HepG2 (cell line): Measurements from ENCODE around the gene TMBIM1.

ENCODE experiments used
- AHDC1 ChIP-seq: sonication (generic); formaldehyde crosslinking; IDR thresholded peaks from 2 replicates; pipeline ENCODE4 v1.5.1; 2020; ENCODE audit warnings: mild to moderate bottlenecking, missing genetic modification reagents, borderline replicate concordance
- CHCHD3 ChIP-seq: sonication (generic); formaldehyde crosslinking; IDR thresholded peaks from 2 replicates; pipeline ENCODE4 v1.8.0; 2022; ENCODE audit warnings: mild to moderate bottlenecking, missing genetic modification reagents, moderate library complexity
- EZH2 ChIP-seq: conservative IDR thresholded peaks from 2 replicates; pipeline ENCODE4 v1.6.1; 2012; ENCODE audit warnings: mild to moderate bottlenecking, low read depth, low read length, moderate library complexity
- IRF2 ChIP-seq: IDR thresholded peaks from 2 replicates; pipeline ENCODE4 v1.6.1; 2018; ENCODE audit warnings: missing genetic modification reagents, missing compliant biosample characterization
- NFYB ChIP-seq: sonication (generic); formaldehyde crosslinking; IDR thresholded peaks from 2 replicates; pipeline ENCODE4 v1.4.0; 2020; ENCODE audit warnings: missing genetic modification reagents
- NR3C1 ChIP-seq: sonication (generic); formaldehyde crosslinking; IDR thresholded peaks from 2 replicates; pipeline ENCODE4 v1.4.0; 2020; ENCODE audit warnings: missing genetic modification reagents
- POLR2A ChIP-seq, 2 experiments: IDR thresholded peaks; 2 replicates each; pipeline ENCODE4 v1.6.1; 2011; ENCODE audit warnings: low read depth in 2 of 2, low read length in 2 of 2, mild to moderate bottlenecking in 1 of 2, moderate library complexity in 1 of 2; ENCODE audit not compliant: insufficient read depth in 1 of 2
- PREB ChIP-seq: sonication (generic); formaldehyde crosslinking; IDR thresholded peaks from 2 replicates; pipeline ENCODE4 v1.4.0; 2020; ENCODE audit warnings: missing genetic modification reagents
- SAP130 ChIP-seq: IDR thresholded peaks from 2 replicates; pipeline ENCODE4 v1.6.1; 2016; ENCODE audit warnings: low read depth
- ZNF101 ChIP-seq: sonication (generic); formaldehyde crosslinking; IDR thresholded peaks from 2 replicates; pipeline ENCODE4 v1.4.0; 2020; ENCODE audit warnings: mild to moderate bottlenecking, low read depth, missing genetic modification reagents, borderline replicate concordance
- ZNF343 ChIP-seq: sonication (generic); formaldehyde crosslinking; IDR thresholded peaks from 2 replicates; pipeline ENCODE4 v1.4.0; 2020; ENCODE audit warnings: mild to moderate bottlenecking, missing genetic modification reagents
- TF ChIP-seq, protein P1 (sequence below): sonication (generic); formaldehyde crosslinking; IDR thresholded peaks from 2 replicates; pipeline ENCODE4 v1.5.0; 2020; ENCODE audit warnings: mild to moderate bottlenecking, missing genetic modification reagents, moderate library complexity
- TF ChIP-seq, protein P2 (sequence below), 2 experiments: IDR thresholded peaks; 2 replicates each; pipeline ENCODE4 v1.6.1; 2011 to 2012; ENCODE audit warnings: low read length in 2 of 2, borderline replicate concordance in 1 of 2, low read depth in 1 of 2, mild to moderate bottlenecking in 1 of 2, moderate library complexity in 1 of 2

DNA sequence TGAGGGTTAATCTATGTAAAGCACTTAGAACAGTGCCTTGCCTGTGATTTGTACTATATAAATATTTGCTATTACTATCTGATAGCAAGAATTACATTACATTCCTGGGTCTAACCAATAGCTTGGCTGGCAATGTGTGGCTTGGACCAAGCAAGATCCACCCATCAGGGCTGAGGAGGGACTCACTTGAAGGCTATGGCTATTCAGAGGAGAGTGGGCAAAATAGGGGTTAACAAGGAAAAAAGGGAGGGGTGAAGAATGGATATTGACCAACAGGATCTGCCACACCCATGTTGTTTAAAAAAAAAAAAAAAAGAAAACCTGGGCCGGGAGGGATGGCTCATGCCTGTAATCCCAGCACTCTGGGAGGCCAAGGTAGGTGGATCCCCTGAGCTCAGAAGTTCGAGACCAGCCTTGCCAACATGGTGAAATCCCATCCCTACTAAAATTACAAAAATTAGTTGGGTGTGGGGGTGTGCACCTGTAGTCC is 20.0 kb upstream of the TMBIM1 start:
- TF ChIP-seq, protein P1, sequence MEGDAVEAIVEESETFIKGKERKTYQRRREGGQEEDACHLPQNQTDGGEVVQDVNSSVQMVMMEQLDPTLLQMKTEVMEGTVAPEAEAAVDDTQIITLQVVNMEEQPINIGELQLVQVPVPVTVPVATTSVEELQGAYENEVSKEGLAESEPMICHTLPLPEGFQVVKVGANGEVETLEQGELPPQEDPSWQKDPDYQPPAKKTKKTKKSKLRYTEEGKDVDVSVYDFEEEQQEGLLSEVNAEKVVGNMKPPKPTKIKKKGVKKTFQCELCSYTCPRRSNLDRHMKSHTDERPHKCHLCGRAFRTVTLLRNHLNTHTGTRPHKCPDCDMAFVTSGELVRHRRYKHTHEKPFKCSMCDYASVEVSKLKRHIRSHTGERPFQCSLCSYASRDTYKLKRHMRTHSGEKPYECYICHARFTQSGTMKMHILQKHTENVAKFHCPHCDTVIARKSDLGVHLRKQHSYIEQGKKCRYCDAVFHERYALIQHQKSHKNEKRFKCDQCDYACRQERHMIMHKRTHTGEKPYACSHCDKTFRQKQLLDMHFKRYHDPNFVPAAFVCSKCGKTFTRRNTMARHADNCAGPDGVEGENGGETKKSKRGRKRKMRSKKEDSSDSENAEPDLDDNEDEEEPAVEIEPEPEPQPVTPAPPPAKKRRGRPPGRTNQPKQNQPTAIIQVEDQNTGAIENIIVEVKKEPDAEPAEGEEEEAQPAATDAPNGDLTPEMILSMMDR (CRISPR knock-in tag), result no peak
- TF ChIP-seq AHDC1 (no peak; the same call in 1 of the 2 replicates), NFYB (CRISPR knock-in tag) (peak; percentile 22; the same call in 1 of the 2 replicates), NR3C1 (CRISPR knock-in tag) (no peak), ZNF101 (CRISPR knock-in tag) (no peak), PREB (CRISPR knock-in tag) (no peak), SAP130 (CRISPR knock-in tag) (no peak; the same call in 1 of the 2 replicates), POLR2A (IDR thresholded peaks at IDR 0.05; ENCODE audit: insufficient read depth in 1 of 2, low read depth in 2 of 2, low read length in 2 of 2) (no peak), ZNF343 (CRISPR knock-in tag) (no peak), IRF2 (CRISPR knock-in tag) (no peak), EZH2 (no peak), CHCHD3 (CRISPR knock-in tag) (no peak)
- TF ChIP-seq, protein P2, sequence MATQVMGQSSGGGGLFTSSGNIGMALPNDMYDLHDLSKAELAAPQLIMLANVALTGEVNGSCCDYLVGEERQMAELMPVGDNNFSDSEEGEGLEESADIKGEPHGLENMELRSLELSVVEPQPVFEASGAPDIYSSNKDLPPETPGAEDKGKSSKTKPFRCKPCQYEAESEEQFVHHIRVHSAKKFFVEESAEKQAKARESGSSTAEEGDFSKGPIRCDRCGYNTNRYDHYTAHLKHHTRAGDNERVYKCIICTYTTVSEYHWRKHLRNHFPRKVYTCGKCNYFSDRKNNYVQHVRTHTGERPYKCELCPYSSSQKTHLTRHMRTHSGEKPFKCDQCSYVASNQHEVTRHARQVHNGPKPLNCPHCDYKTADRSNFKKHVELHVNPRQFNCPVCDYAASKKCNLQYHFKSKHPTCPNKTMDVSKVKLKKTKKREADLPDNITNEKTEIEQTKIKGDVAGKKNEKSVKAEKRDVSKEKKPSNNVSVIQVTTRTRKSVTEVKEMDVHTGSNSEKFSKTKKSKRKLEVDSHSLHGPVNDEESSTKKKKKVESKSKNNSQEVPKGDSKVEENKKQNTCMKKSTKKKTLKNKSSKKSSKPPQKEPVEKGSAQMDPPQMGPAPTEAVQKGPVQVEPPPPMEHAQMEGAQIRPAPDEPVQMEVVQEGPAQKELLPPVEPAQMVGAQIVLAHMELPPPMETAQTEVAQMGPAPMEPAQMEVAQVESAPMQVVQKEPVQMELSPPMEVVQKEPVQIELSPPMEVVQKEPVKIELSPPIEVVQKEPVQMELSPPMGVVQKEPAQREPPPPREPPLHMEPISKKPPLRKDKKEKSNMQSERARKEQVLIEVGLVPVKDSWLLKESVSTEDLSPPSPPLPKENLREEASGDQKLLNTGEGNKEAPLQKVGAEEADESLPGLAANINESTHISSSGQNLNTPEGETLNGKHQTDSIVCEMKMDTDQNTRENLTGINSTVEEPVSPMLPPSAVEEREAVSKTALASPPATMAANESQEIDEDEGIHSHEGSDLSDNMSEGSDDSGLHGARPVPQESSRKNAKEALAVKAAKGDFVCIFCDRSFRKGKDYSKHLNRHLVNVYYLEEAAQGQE (IDR thresholded peaks at IDR 0.05; ENCODE audit: borderline replicate concordance in 1 of 2, low read depth in 1 of 2, low read length in 2 of 2), result no peak
